Stimulated activated CD8-positive, alpha-beta memory T cell treated with anti-CD3 and anti-CD28 coated beads, Interleukin-7, amount 100 ng/mL, for 4 hours (primary cell): Measurements from ENCODE around the gene ZNHIT6.
"Not testable (repeated sequence)": the region's sequence is repeated elsewhere in the genome, so short reads cannot be mapped to it uniquely, and the experiment has no call there.

Experiments used
- DNase-seq, 2 donors: peaks; one replicate each; pipeline ENCODE4 v3.0.0-alpha.2; 2020; ENCODE audit warnings: low read depth in 2 of 2

Gene ZNHIT6

GRCh38 chr1:85672031-85672660 lies 36.1 kb downstream of the ZNHIT6 start:
- no peak for DNase-seq

GRCh38 chr1:85665932-85666331 lies 42.3 kb downstream of the ZNHIT6 start:
- DNase-seq = no peak

GRCh38 chr1:85663382-85663781 lies 44.9 kb downstream of the ZNHIT6 start:
- DNase-seq = no peak

- no peak for DNase-seq
These were observed 46.5 kb downstream of the ZNHIT6 start for GRCh38 chr1:85661767-85662166.

- DNase-seq = no peak
These were observed 47.7 kb downstream of the ZNHIT6 start for GRCh38 chr1:85660541-85660940.

- no peak for DNase-seq
These were observed 49.1 kb downstream of the ZNHIT6 start for GRCh38 chr1:85659174-85659573.

GRCh38 chr1:85656948-85657347 lies 51.3 kb downstream of the ZNHIT6 start:
- DNase-seq = no peak

- DNase-seq = no peak
These were observed 52.0 kb downstream of the ZNHIT6 start for GRCh38 chr1:85656256-85656655.

GRCh38 chr1:85655315-85655714 lies 52.9 kb downstream of the ZNHIT6 start:
- no peak for DNase-seq

- DNase-seq = no peak
These were observed 54.0 kb downstream of the ZNHIT6 start for GRCh38 chr1:85654066-85654782.

- DNase-seq = no peak
These were observed 55.9 kb downstream of the ZNHIT6 start for GRCh38 chr1:85652327-85652726.

- DNase-seq = no peak
These were observed 57.6 kb downstream of the ZNHIT6 start for GRCh38 chr1:85650645-85651044.

- no peak for DNase-seq
These were observed 58.6 kb downstream of the ZNHIT6 start for GRCh38 chr1:85649591-85649990.

GRCh38 chr1:85641598-85642556 lies 66.4 kb downstream of the ZNHIT6 start:
- not testable (repeated sequence) for DNase-seq

- not testable (repeated sequence) for DNase-seq
These were observed 68.3 kb downstream of the ZNHIT6 start for GRCh38 chr1:85639920-85640319.

- no peak for DNase-seq
These were observed 69.8 kb downstream of the ZNHIT6 start for GRCh38 chr1:85638412-85638811.

- no peak for DNase-seq
These were observed 77.7 kb downstream of the ZNHIT6 start for GRCh38 chr1:85630493-85630892.

GRCh38 chr1:85629532-85629920 lies 78.7 kb downstream of the ZNHIT6 start:
- no peak for DNase-seq

- DNase-seq = no peak
These were observed 79.3 kb downstream of the ZNHIT6 start for GRCh38 chr1:85628791-85629531.

GRCh38 chr1:85626818-85627217 lies 81.4 kb downstream of the ZNHIT6 start:
- DNase-seq = no peak

GRCh38 chr1:85624361-85624760 lies 83.9 kb downstream of the ZNHIT6 start:
- DNase-seq = no peak

- no peak for DNase-seq
These were observed 85.2 kb downstream of the ZNHIT6 start for GRCh38 chr1:85623061-85623471.
